HG03354 (cell line): ENCODE data around the gene KRTAP5-8.
"Not testable (repeated sequence)": the region's sequence is repeated elsewhere in the genome, so short reads cannot be mapped to it uniquely, and the experiment has no call there.

Experiments
- ATAC-seq: cut with Tn5 transposase; IDR thresholded peaks from one replicate; pipeline ENCODE4 v1.9.1; 2021; ENCODE audit warnings: mild to moderate bottlenecking; ENCODE audit not compliant: unreplicated experiment, poor library complexity, severe bottlenecking

Gene KRTAP5-8

DNA sequence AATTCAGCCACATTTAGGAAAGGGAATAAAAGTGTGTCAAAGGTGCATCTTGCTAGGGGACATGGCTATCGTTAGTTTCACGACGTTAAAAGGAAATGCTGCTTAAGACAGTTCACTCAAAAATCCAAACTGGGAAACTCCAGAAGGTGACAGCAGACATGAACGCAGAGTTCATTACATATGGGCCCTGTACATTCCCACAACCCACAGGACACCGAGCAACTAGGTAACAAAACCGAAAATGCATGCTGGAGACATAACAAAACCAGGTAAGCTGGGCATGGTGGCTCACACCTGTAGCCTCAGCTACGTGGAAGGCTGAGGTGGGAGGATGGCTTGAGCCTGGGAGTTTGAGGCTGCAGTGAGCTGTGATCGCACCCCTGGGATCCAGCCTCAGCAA is 29.8 kb downstream of the KRTAP5-8 start:
- ATAC-seq, result not testable (repeated sequence)

DNA sequence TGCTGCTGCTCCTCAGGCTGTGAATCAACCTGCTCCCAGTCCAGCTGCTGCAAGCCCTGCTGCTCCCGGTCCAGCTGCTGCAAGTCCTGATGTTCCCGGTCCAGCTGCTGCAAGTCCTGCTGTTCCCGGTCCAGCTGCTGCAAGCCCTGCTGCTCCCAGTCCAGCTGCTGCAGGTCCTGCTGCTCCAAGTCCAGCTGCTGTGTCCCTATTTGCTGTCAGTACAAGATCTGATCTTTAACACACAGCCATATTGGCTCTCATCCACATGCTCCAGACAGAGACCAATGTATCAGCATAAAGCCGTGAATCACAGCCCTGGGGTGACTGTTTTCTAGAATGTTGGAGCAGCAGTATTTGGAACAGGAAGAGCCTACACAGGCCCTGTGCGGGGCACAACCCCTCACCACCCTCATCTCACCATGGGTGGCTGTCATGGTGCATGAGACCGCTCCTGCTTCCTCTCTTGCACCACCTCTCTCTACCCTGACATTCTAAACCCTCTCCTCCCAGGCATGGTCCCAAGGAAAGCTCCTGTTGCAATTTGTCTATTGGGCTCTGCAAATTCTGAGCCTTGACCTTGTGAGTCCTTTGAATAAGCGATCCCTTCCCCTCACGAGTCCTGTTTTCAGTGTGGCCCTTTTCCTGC is 31.0 kb downstream of the KRTAP5-8 start:
- ATAC-seq, result no peak

DNA sequence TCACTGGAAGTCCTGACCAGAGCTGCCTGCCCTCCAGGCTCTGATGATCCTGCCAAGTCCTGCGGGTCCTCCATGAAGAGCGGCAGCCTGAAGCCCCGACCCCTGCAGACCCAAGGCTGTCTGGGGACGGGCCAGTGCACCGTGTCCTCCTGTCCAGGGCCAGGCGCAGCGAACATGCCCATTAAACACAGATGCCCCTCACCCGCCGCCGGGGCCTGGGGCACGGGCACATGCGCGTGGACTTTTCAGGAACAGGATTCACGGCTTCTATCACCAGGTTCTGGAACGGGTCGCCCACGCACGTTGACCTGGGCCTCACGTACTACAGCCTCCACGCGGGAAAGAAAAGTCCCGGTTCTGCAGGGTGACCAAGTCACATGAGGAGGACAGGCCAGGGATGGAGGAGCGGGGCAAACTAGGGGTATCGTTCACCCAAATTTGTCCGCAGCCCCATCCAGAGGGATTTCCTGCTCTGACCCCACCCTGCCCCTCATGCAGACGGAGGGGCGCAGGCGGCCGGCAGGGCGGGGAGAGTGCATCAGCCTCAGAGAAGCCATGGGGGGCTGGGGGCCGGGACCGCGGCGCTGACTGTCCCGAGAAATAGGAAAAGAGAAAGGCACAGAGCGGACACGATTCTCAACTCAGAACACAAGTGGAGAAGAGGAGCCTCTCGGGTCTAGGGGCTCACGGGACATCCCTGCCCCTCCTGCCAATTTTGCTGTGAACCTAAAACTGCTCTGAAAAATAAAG is 33.5 kb downstream of the KRTAP5-8 start:
- ATAC-seq, result not testable (repeated sequence)

DNA sequence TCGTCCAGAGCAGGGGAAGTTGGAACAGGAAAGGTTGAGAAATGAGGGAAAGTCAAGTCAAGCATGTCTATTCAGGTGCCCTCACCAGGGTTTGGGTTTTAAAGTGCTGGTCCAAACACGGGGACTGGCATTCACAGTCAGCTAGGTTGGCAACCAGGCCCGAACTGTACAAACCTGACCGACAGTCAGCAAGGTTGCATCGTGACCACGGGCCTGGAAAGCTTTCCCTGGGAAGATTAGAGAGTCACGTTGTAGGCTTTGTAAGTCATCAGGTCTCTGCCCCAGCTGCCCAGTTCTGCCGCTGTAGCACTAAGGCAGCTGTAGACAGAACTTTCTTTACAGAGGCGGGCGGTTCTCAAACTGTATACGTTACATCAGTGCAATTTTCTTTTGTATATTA is 35.0 kb downstream of the KRTAP5-8 start:
- no peak for ATAC-seq

DNA sequence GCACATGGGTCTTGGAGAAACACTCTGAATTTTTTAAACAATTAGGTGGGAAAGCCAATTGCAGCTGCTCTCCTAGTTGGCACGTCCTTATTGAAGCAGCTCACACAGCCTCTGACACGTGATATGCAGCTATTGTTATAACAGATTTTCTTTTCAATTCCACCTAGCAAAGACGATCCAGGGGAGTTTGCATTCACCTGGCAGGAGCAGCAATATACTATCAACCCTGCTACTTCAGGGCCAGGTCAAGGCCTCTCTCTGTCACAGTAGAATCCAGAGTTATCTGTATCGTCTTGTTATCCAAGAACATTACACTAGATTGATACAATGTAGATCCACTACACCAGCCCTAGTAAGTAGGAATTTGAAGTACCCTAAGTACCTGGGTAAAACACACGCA is 36.6 kb downstream of the KRTAP5-8 start:
- no peak for ATAC-seq

DNA sequence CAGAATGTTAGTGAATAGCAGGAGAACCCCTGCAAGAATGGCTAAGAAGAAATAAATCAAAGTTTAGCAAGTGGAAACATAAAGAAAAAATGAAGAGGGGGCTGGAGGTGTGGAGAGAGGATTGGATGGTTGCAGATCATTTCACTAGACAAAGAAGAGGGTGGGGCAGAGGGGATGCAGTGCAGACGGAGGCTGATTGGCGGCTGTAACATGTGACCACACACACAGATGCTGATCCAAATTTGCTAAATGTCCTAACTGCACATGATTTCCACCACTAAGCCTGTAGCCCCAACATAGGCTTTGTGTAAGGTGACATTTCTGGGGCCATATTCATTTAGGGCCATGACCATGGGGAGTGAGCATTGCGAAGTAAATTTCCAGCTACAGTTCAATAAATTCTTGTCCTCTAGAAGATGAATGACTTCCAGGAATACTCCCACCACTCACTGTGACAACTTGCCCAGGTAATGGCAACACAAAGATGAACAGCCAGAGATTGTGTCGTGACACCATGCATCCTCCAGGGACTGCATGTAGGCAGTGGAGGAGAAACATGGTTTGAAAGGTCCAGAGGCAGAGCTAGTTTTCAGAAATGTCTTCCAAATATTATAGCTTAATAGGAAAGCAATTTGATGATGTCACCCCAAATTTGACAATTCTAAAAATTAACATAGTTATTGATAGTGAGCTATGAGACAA is 38.0 kb downstream of the KRTAP5-8 start:
- no peak for ATAC-seq

DNA sequence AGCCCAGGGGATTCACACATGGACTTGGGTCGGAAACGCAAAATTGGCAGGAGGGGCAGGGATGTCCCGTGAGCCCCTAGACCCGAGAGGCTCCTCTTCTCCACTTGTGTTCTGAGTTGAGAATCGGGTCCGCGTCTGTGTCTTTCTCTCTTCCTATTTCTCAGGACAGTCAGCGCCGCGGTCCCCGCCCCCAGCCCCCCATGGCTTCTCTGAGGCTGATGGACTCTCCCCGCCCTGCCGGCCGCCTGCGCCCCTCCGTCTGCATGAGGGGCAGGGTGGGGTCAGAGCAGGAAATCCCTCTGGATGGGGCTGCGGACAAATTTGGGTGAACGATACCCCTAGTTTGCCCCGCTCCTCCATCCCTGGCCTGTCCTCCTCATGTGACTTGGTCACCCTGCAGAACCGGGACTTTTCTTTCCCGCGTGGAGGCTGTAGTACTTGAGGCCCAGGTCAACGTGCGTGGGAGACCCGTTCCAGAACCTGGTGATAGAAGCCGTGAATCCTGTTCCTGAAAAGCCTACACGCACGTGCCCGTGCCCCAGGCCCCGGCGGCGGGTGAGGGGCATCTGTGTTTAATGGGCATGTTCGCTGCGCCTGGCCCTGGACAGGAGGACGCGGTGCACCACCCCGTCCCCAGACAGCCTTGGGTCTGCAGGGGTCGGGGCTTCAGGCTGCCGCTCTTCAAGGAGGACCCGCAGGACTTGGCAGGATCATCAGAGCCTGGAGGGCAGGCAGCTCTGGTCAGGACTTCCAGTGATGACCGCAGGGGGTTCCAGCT is 39.1 kb downstream of the KRTAP5-8 start:
- ATAC-seq, result not testable (repeated sequence)

DNA sequence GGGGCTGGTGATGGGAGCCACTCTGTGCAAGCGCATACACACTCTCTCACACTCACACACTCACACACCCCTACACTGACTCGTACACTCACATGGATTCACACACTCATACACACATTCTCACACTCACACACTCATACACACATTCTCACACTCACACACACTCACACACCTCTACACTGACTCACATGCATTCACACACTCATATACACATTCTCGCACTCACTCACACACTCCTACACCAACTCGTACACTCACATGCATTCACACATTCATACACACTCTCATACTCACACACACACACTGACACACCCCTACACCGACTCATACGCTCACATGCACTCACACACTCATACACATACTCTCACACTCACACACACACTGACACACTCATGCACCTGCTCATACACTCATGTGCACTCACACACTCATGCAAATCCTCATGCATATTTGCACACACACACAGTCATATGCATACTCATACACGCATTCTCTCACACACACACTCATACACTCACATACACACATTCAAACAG is 39.7 kb downstream of the KRTAP5-8 start:
- no peak for ATAC-seq

DNA sequence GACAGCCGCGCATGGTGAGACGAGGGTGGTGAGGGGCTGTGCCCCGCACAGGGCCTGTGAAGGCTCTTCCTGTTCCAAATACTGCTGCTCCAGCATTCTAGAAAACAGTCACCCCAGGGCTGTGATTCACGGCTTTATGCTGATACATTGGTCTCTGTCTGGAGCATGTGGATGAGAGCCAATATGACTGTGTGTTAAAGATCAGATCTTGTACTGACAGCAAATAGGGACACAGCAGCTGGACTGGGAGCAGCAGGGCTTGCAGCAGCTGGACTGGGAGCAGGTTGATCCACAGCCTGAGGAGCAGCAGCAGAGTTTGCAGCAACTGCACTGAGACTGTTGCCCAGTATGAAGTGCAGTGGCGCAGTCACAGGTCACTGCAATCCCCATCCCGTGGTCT is 41.7 kb downstream of the KRTAP5-8 start:
- not testable (repeated sequence) for ATAC-seq

DNA sequence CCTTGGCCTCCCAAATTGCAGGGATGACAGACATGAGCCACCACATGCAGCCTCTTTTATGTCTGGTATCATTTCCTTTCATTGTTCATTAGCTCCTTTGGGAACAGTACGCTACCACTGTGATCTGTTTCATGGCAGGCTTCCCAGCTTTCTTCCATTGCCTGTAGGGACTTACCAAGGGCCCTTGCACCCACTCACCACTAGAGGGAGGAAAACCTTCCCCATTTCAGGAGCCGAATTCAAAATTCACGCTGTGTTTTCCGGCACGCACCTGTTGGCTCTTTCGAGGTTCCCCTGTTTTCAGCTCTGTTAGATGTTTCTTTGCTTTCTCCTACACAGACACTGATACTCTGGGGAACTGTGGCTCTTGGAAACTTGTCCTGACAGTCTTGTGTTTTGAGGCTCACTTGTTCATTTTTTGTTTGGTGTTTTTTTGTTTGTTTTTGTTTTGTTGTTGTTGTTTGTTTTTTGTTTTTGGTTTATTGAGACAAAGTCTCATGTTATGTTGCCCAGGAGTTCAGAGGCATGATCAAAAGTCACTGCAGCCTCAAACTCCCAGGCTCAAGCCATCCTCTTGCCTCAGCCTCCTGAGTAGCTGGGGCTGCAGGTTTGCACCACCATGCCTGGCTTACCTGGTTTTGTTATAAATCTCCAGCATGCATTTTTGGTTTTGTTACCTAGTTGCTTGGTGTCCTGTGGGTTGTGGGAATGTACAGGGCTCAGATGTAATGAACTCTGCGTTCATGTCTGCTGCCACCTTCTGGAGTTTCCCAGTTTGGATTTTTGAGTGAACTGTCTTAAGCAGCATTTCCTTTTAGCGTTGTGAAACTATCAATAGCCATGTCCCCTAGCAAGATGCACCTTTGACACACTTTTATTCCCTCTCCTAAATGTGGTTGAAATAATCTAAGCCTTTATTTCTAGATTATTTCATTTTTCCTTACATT is 42.5 kb downstream of the KRTAP5-8 start:
- no peak for ATAC-seq

DNA sequence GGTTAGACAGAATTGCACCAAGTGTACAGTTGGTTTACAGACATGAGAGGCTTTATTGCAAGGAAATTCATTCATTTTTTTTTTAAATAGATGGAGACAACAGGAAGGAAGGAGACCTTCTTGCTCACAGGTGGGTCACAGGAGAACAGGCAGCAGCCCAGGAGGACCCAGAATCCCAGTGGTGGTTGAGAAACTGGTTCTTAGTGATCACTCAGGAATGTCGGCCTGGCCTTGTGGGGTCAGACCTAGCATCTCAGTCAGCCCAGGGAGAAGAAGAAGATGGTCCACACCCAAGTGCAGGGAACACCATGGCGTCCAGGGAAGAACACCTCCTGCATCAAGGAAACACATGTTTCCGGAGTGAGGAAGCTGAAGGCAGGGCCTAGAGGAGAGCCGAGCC is 44.0 kb downstream of the KRTAP5-8 start:
- no peak for ATAC-seq

DNA sequence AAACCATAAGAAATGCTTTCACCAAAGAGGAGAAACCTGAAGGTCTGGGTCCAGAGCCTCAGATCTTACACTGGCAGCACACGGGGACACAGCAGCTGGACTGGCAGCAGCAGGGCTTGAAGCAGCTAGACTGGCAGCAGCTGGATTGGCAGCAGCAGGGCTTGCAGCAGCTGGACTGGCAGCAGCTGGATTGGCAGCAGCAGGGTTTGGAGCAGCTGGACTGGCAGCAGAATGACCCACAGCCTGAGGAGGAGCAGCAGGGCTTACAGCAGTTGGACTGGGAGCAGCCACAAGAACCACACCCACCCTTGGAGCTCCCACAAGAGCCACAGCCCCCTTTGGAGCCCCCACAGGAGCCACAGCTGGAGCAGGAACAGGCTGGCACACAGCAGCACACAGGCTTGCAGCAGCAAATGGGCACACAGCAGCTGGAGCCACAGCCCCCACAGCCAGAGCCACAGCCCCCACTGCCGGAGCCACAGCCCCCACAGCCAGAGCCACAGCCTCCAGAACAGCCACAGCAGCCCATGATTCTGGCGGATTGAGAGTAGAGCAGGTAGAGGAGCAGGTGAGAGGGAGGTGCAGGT is 44.6 kb downstream of the KRTAP5-8 start, which contains the start of gene KRTAP5-11:
KRTAP5-11 (minus strand) TSS at position 567 of the 587 bp plus-strand sequence; CDS start at position 529, 38 bp downstream.
- ATAC-seq, result no peak

DNA sequence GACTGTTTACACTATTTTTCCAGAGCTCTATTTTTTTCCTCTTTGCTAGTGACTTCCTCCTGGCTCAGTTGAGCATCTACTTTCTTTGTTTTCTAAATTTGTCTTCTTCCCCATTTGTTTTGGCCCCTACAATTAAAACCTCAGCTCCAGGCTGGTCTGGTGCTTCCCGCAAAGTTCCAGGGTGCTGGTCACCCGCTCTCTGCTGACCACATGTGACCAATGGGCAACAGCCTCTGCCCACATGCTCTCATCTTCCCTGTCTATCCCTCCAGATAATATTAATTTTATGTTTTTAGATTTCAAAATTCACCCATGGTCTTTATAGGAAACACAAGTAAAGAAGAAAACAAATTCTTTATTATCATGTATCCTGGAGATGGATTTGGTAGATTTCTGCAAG is 45.1 kb downstream of the KRTAP5-8 start:
- not testable (repeated sequence) for ATAC-seq

DNA sequence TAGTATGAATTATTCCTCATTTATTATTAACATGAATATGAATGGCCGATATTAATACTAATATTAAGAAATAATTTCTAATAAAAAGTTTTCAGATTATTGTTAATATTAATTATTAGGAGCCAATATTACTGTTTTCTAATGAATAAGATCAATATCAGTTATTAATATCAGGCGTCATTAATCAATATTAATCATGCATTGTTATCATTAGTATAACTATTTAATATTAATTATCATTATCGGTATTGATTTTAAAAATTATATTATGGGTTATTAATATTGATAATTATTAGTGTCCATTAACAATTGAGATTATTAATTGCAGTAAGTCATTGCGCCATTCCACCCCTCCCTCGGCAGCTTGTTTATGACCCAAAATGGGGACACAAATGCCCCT is 47.8 kb downstream of the KRTAP5-8 start:
- ATAC-seq, result not testable (repeated sequence)

DNA sequence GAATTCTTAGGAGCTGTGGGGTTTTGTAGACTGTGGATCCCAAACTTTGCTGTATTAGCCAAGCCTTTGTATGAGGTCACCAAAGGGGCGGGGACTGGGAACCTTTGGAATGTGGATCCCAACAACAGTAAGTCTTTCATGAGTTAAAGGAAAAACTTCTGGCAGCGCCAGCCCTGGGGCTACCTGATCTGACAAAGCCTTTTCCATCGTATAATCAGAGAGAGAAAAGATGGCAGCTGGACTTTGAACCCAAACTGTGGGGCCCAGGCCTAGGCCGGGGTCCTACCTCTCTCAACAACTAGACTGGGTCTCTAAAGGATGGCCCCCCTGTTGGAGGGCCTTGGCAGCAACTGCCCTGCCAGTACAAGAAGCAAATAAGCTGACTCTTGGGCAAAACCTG is 50.5 kb downstream of the KRTAP5-8 start:
- ATAC-seq, result not testable (repeated sequence)
